ENCODE results near the gene FBLN2.

- TF ChIP-seq CTCF (IDR thresholded peaks at IDR 0.05; ENCODE audit: low read depth, low read length) (no peak), EZH2phosphoT487 (IDR thresholded peaks at IDR 0.05; ENCODE audit: low read depth) (no peak)
Observed at GRCh38 chr3:13598201-13598600, 49.3 kb downstream of the FBLN2 start.
